Activated CD4-positive, alpha-beta T cell treated with anti-CD3 and anti-CD28 coated beads for 36 hours (primary cell): ENCODE results near the gene TFF2. TPM values are rescaled to one million over a fixed set of nuclear protein-coding genes. Genes with fewer than 3 reads are reported as not detected.

Experiments used
- ATAC-seq: fragments of 200-7000 bp; cut with Tn5 transposase; one replicate; pipeline ENCODE4 v1.10.0; 2021; ENCODE audit warnings: mild to moderate bottlenecking, moderate library complexity
- CTCF ChIA-PET: fragments of 350-600 bp; sonication (Branson Sonifier 250); formaldehyde crosslinking; loops from one replicate; lab custom pipeline; 2021; ENCODE audit warnings: antibody characterized with exemption; lab: Charles Lee
- POLR2A ChIA-PET: fragments of 350-600 bp; sonication (Branson Sonifier 250); formaldehyde crosslinking; loops from one replicate; lab custom pipeline; 2021; ENCODE audit warnings: antibody characterized with exemption, inconsistent platforms; lab: Charles Lee
- DNase-seq: peaks from one replicate; pipeline ENCODE4 v3.0.0-alpha.2; 2020
- H3K27ac Mint-ChIP-seq: one replicate; pipeline ENCODE4 v1.8.0; 2021; ENCODE audit warnings: mixed read lengths
- H3K27me3 Mint-ChIP-seq: one replicate; pipeline ENCODE4 v1.8.0; 2021; ENCODE audit warnings: mixed read lengths
- H3K36me3 Mint-ChIP-seq: one replicate; pipeline ENCODE4 v1.8.0; 2021; ENCODE audit warnings: low read depth, mixed read lengths
- H3K4me1 Mint-ChIP-seq: one replicate; pipeline ENCODE4 v1.8.0; 2021; ENCODE audit warnings: mixed read lengths
- H3K4me3 Mint-ChIP-seq: one replicate; pipeline ENCODE4 v1.8.0; 2021; ENCODE audit warnings: mild to moderate bottlenecking, moderate library complexity, mixed read lengths
- H3K9me3 Mint-ChIP-seq: one replicate; pipeline ENCODE4 v1.8.0; 2021; ENCODE audit warnings: low read depth, mixed read lengths
- intact Hi-C, 2 experiments: fragments of 100-400 bp; cut with DNase I in 1 of 2; cut with micrococcal nuclease in 1 of 2; formaldehyde crosslinking; loops; one replicate each; pipeline versions ENCODE4 v1.14.2 to v1.15.1; 2022 to 2024; cut with DNase I, micrococcal nuclease
- total RNA-seq, 2 experiments: library from RNA; stranded (reverse); gene quantifications; one replicate each; pipeline ENCODE4 v1.2.3, GENCODE V29; 2021

Gene TFF2
- total RNA-seq, 2 experiments from 2014 or later, result not detected

DNA sequence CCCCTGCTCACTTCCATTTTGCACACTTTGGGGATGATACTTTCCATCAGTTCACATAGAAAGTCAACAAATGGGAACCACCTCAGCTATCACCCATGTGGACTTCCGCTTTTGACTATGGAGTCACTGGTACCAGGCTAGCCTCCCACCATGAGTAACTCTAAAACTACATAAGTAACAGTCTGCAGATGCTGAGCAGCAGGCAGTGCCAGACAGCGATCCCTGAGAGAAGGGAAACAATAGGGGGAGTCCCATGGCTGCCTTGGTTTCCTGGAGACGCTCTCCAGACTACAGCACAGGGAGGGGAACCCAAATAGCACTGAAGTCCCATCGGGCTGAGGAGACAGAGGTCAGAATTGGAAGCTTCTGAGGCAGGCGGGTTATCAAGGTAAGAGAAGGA is 2.8 kb upstream of the TFF2 start:
- Mint-ChIP-seq H3K4me1 (no peaks in the 10 kb centered on the region), H3K4me3 (no peak overlapping the region), H3K36me3 (no peaks in the 10 kb centered on the region), H3K27ac (no peak overlapping the region), H3K9me3 (peaks cover 16% of the 10 kb centered on the region), H3K27me3 (no peaks in the 10 kb centered on the region)
- CTCF ChIA-PET, result interaction anchor here (0.6 to 0.9 kb wide), 2 partner anchors 56 to 184 kb away, joined by 3 read pairs; no protein-coding TSS in a partner anchor
- intact Hi-C loops, result no loop called here
- DNase-seq (no peak), ATAC-seq (no peak)
- POLR2A ChIA-PET, result no interaction called here

DNA sequence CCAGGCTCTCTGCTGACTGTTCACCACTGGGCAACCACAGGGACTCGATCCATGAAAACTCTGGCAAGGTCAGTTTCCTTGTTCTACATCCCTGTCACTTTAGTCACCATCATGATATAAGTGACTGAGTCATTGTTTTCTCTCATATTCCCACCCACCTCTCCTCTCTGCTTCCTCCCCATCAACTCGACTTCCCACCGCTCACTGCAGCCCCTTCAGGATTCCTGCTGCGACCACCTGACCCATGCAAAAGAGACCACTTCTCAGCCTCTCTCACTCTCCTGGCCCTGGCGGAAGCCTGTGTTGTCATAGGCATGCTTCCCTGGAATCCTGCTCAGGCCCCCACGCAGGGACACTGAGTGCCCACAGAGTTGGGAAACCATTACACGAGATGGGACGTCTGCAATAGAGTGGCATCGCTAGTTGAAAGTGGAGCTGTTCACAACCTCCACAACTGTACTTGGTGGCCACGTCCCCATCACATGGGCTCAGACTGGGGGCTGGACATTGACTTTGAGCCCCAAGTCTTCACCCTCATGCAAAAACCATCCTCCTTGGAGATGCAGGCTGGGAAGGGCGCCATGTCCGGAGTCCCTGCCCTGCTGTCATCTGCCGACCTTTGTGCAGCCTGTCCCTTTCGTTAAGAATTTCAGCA is 1.8 kb upstream of the TFF2 start:
- Mint-ChIP-seq H3K9me3 (peaks cover 16% of the 10 kb centered on the region), H3K27ac (peak overlapping the region; percentile 6), H3K27me3 (no peaks in the 10 kb centered on the region), H3K4me3 (no peak overlapping the region), H3K36me3 (no peaks in the 10 kb centered on the region), H3K4me1 (no peaks in the 10 kb centered on the region)
- no peak for ATAC-seq
- ChIA-PET CTCF (no interaction called here), POLR2A (no interaction called here)
- DNase-seq, result no peak
- intact Hi-C loops, result no loop called here

DNA sequence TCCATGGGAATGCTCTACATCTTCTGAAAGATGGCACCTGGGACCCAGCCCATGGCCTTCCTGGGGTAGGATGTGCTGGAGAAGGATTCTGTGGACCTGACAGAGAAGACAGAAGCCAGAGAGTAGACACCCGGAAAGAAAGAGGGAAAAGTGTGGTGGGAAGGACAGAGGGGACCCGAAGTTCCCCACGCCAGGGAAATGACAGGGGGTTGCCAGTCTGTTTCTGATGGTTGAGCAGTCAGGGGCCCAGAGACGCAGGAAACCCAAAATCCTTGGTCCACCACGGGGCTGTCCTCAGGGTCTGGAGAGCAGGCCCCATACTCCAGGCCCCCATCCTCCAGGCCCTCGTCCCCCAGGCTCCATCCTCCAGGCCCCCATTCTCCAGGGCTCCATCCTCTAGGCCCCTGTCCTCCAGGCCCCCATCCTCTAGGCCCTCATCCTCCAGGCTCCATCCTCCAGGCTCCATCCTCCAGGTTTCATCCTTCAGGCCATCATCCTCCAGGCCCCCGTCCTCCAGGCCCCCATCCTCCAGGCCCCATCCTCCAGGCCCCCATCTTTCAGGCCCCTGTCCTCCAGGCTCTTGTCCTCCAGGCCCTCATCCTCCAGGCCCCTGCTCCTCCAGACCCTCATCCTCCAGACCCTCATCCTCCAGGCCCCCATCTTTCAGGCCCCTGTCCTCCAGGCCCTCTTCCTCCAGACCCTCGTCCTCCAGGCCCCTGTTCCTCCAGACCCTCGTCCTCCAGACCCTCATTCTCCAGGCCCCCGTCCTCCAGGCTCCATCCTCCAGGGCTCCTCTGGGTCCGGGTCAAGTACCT is 1.0 kb upstream of the TFF2 start:
- H3K27me3 Mint-ChIP-seq, result no peaks in the 10 kb centered on the region
- POLR2A ChIA-PET, result no interaction called here
- intact Hi-C loops, result no loop called here
- H3K4me1 Mint-ChIP-seq, result no peaks in the 10 kb centered on the region
- CTCF ChIA-PET, result interaction anchor here (0.6 to 1.0 kb wide), 2 partner anchors 92 to 172 kb away, joined by 3 read pairs; no protein-coding TSS in a partner anchor
- DNase-seq (no peak), ATAC-seq (no peak)
- H3K9me3 Mint-ChIP-seq, result peaks cover 15% of the 10 kb centered on the region
- no peaks in the 10 kb centered on the region for H3K36me3 Mint-ChIP-seq
- H3K4me3 Mint-ChIP-seq, result no peak overlapping the region
- H3K27ac Mint-ChIP-seq, result peak overlapping the region; percentile 6

DNA sequence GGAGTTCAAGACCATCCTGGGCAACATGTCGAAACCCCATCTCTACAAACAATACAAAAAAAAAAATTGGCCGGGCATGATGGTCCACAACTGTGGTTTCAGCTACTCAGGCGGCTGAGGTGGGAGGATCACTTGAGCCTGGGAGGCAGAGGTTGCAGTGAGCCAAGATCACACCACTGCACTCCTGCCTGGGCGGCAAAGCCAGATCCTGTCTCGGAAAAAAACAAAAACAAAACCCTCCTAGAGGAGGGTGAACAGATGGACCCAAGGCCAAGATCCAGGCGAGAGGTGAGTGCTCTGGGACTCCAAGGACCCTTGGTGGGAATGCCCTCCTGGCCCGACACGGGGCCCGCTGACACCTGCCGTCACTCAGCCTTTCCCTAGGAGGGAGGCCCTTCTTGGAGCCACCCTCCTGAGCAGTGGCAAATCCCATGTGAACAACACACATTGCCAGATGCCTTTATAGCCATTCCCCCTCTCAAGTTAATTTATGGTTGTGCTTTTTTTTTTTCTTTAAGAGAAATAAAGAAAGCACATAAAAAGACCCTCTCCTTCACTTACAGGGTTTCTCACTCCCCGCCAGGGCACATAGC is 380 bp downstream of the TFF2 start:
- ChIA-PET CTCF (interaction anchor here (1.0 kb wide), 1 partner anchor 91 kb away, joined by 3 read pairs; no protein-coding TSS in a partner anchor), POLR2A (no interaction called here)
- H3K27me3 Mint-ChIP-seq, result no peaks in the 10 kb centered on the region
- H3K9me3 Mint-ChIP-seq, result peaks cover 10% of the 10 kb centered on the region
- H3K4me1 Mint-ChIP-seq, result no peaks in the 10 kb centered on the region
- intact Hi-C loops, result no loop called here
- H3K4me3 Mint-ChIP-seq, result no peak overlapping the region
- DNase-seq, result no peak
- no peak overlapping the region for H3K27ac Mint-ChIP-seq
- no peak for ATAC-seq
- H3K36me3 Mint-ChIP-seq, result no peaks in the 10 kb centered on the region

DNA sequence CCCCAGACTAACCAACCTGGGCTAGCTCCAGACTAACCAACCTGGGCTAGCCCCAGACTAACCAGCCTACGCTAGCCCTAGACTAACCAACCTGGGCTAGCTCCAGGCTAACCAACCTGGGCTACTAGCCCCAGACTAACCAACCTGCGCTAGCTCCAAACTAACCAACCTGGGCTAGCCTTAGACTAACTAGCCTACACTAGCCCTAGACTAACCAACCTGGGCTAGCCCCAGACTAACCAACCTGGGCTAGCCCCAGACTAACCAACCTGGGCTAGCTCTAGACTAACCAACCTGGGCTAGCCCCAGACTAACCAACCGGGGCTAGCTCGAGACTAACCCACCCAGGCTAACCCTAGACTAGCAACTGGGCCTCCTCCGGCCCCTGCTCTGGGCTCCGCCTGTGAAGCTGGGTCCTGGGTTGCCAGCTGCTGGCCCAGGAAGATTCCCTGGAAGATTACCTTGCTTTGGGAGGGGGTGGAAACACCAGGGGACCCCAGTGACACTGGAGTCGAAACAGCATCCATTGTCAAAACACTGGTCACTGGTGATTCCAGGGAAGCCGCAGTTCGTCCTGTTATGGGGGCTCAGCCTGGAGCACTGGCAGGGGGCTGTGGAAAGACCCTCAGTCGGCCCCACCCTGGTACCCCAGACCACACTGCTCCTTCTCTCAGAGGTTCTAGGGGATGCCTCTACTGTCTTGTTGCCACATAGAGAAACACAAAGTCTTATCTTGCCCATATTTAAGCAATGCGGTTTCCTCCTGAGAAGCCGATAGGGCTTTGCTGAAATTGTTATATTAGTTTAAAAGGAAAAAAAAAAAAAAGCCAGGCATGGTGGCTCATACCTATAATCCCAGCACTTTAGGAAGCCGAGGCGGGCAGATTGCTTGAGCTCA is 1.1 kb downstream of the TFF2 start:
- no peaks in the 10 kb centered on the region for H3K36me3 Mint-ChIP-seq
- ChIA-PET POLR2A (no interaction called here), CTCF (interaction anchor here (1.5 kb wide), 1 partner anchor 12 kb away, joined by 7 read pairs; no protein-coding TSS in a partner anchor)
- intact Hi-C loops, result no loop called here
- no peaks in the 10 kb centered on the region for H3K27me3 Mint-ChIP-seq
- ATAC-seq (no peak), DNase-seq (no peak)
- no peak overlapping the region for H3K4me3 Mint-ChIP-seq
- H3K9me3 Mint-ChIP-seq, result peaks cover 8% of the 10 kb centered on the region
- no peak overlapping the region for H3K27ac Mint-ChIP-seq
- no peaks in the 10 kb centered on the region for H3K4me1 Mint-ChIP-seq

DNA sequence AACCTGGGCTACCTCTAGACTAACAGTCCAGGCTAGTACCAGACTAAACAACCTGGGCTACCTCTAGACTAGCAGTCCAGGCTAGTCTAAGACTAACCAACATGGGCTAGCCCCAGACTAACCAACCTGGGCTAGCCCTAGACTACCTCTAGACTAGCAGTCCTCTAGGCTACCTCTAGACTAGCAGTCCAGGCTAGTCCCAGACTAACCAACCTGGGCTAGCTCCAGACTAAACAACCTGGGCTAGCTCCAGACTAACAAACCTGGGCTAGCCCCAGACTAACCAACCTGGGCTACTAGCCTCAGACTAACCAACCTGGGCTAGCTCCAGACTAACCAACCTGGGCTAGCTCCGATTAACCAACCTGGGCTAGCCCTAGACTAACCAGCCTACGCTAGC is 2.0 kb downstream of the TFF2 start:
- POLR2A ChIA-PET, result interaction anchor here (0.6 kb wide), 1 partner anchor 434 kb away, joined by 4 read pairs; no protein-coding TSS in a partner anchor
- ATAC-seq, result no peak

DNA sequence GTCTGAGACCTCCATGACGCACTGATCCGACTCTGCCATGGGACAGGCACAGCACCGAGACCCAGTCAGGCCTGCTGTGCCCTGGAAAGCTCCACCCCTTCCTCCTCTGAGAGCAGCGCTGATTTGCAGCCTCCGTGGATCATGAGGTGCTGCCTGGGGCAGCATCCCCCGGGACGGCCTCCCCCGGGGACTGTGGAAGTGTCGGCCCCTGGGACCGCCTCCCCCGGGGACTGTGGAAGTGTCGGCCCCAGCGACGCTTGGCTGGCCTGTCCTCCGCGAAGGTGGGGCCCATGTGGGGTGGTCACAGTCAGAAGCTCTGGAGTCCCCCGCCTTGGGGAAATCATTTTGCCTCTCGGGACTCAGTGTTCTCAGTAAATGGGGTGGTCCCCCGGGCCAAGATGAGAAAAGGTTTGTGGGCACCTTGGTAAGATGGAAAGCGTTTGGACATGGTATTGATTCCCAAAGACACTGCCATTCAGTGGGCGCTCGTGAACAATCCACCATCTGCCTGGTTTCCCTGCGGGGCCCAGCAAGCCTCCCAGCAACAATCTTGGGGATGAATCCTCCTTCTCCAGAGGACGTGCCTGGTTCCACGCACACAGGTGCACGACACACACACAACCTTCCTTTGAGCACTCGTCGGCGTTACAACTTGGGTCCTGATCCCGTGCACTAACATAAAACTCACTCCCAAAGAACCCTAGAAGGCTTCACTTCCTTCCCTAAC is 3.0 kb downstream of the TFF2 start:
- ChIA-PET CTCF (no interaction called here), POLR2A (no interaction called here)
- Mint-ChIP-seq H3K36me3 (no peaks in the 10 kb centered on the region), H3K27me3 (no peaks in the 10 kb centered on the region), H3K9me3 (no peaks in the 10 kb centered on the region), H3K4me1 (no peaks in the 10 kb centered on the region), H3K4me3 (no peak overlapping the region), H3K27ac (no peak overlapping the region)
- no peak for ATAC-seq
- intact Hi-C loops, result no loop called here
- DNase-seq, result no peak

More for the DNA sequence above, 2.0 kb downstream of the TFF2 start:
- Mint-ChIP-seq H3K36me3 (no peaks in the 10 kb centered on the region), H3K4me1 (no peaks in the 10 kb centered on the region), H3K27me3 (no peaks in the 10 kb centered on the region), H3K27ac (no peak overlapping the region), H3K9me3 (peaks cover 3% of the 10 kb centered on the region), H3K4me3 (no peak overlapping the region)
- CTCF ChIA-PET, result interaction anchor here (1.5 kb wide), 1 partner anchor 11 kb away, joined by 7 read pairs; no protein-coding TSS in a partner anchor
- no peak for DNase-seq
- intact Hi-C loops, result no loop called here

DNA sequence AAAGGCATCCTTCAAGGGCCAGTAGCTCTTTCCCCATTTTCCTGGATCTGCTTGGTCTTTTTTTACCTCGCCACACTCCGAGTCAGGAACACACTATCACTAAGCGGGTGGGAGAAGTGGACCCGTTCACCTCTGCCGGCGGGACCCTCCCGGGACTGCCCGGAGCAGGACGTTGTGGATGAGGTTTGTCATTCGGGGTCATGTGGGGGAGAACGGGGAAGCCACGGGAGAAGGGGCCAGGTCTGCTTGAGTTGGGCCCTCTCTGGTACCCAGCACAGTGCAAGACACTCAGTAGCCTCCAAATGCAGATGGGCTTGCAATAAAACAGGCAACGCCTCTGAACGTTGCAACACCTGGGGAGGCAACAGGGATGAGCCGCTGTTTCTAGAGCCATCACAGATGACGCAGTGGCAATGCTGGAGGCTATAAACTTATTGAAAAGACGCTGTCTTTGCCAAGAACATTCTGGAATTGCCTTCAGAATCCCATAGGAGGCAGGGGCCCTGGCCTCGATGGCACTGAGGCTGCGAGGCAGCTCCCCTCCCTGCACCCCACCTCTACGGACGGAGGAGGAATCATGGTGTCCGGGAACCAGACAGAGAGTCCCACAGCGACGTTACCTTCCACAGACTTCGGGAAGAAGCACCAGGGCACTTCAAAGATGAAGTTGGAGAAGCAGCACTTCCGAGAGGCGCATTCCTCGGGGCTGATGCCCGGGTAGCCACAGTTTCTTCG is 3.8 kb downstream of the TFF2 start:
- Mint-ChIP-seq H3K4me3 (no peak overlapping the region), H3K9me3 (no peaks in the 10 kb centered on the region), H3K4me1 (no peaks in the 10 kb centered on the region), H3K36me3 (no peaks in the 10 kb centered on the region), H3K27ac (no peak overlapping the region), H3K27me3 (no peaks in the 10 kb centered on the region)
- POLR2A ChIA-PET, result no interaction called here
- intact Hi-C loops, result no loop called here
- ATAC-seq (no peak), DNase-seq (no peak)
- CTCF ChIA-PET, result interaction anchor here (1.9 kb wide), 1 partner anchor 10 kb away, joined by 5 read pairs; no protein-coding TSS in a partner anchor

DNA sequence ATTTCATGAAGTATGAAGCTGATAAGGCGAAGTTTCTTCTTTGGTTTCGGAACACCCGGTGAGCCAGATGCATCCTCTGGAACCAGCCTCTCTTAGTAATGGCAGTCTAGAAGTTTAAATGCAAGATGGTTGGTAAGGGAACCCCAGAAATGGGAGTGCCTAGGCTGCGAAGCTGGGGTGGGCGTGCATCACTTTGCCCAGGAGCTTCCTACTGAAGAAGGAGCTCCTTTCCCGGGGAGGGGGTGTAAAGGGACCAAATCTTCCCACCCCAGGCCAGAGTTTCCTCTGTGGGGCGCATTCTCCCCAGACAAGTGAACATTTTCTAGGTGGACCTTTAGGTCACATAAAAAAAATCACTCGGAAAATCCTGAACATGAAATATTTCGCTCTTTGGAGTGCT is 4.4 kb downstream of the TFF2 start:
- Mint-ChIP-seq H3K27ac (no peak overlapping the region), H3K4me3 (no peak overlapping the region), H3K27me3 (no peaks in the 10 kb centered on the region), H3K4me1 (no peaks in the 10 kb centered on the region), H3K9me3 (no peaks in the 10 kb centered on the region), H3K36me3 (no peaks in the 10 kb centered on the region)
- ChIA-PET CTCF (interaction anchor here (1.9 kb wide), 1 partner anchor 9 kb away, joined by 5 read pairs; no protein-coding TSS in a partner anchor), POLR2A (no interaction called here)
- intact Hi-C loops, result no loop called here
- no peak for ATAC-seq
- DNase-seq, result no peak

DNA sequence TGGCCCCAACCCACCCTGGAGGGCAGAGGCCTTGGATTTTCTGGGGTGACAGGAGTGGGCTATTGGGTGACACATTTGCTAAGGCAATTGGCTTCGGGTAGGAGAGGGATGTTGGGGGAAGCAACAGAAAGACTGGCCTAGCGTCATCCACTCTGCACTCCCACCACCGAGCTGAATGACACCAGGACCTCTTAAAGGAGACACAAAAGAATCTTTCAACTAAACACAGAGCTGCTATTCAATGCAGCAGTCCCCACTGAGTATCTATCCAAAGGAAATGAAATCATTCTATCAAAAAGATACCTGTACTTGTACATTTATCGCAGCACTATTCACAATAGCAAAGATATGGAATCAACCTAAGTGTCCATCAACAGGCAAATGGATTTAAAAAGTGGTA is 6.2 kb downstream of the TFF2 start:
- CTCF ChIA-PET, result interaction anchor here (0.8 kb wide), 1 partner anchor 10 kb away, joined by 3 read pairs; no protein-coding TSS in a partner anchor
- no peaks in the 10 kb centered on the region for H3K9me3 Mint-ChIP-seq

More for the DNA sequence above, 6.2 kb downstream of the TFF2 start:
- H3K27me3 Mint-ChIP-seq, result no peaks in the 10 kb centered on the region
- no peak for DNase-seq
- no peak for ATAC-seq
- H3K4me1 Mint-ChIP-seq, result no peaks in the 10 kb centered on the region
- H3K36me3 Mint-ChIP-seq, result no peaks in the 10 kb centered on the region
- POLR2A ChIA-PET, result interaction anchor here (0.6 kb wide), 1 partner anchor 133 kb away, joined by 4 read pairs; no protein-coding TSS in a partner anchor
- intact Hi-C loops, result no loop called here
- no peak overlapping the region for H3K4me3 Mint-ChIP-seq
- H3K27ac Mint-ChIP-seq, result no peak overlapping the region
